Vagina (tissue), 2 donors: ENCODE measurements around the gene SLC12A2.

Experiments
- POLR2A ChIP-seq, 2 donors: fragments of 450-650 bp; IDR thresholded peaks; one replicate each; pipeline ENCODE4 v1.6.1; 2017; ENCODE audit warnings: antibody characterized with exemption in 2 of 2, mild to moderate bottlenecking in 2 of 2, moderate library complexity in 2 of 2
- TF ChIP-seq, protein P1 (sequence below), 3 experiments: fragments of 450-650 bp in 2 of 3; fragments of 200-600 bp in 1 of 3; sonication (generic) in 1 of 3; IDR thresholded peaks; one replicate each; pipeline ENCODE4 v1.5.1; 2017 to 2019; ENCODE audit warnings: antibody characterized with exemption in 3 of 3, mild to moderate bottlenecking in 2 of 3, moderate library complexity in 2 of 3

DNA sequence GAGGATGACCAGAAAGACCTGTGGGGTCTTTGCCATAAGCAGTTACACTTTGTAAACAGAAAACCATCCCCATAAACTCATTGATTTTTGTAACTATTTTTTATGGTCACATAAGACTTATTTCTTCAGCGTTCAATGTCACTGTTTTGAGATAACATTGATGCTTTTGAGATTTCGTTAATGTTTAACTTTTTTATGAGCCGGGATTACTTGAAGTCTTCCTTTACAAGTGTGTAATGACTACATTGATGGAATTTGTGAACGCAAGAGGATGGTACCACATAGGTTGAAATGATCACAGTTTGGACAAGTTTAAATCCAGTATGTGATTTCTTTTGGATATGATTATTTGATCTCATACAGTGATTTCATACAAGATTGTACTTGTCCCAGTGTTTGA lies 1.8 kb downstream of the SLC12A2 start:
- TF ChIP-seq, protein P1, sequence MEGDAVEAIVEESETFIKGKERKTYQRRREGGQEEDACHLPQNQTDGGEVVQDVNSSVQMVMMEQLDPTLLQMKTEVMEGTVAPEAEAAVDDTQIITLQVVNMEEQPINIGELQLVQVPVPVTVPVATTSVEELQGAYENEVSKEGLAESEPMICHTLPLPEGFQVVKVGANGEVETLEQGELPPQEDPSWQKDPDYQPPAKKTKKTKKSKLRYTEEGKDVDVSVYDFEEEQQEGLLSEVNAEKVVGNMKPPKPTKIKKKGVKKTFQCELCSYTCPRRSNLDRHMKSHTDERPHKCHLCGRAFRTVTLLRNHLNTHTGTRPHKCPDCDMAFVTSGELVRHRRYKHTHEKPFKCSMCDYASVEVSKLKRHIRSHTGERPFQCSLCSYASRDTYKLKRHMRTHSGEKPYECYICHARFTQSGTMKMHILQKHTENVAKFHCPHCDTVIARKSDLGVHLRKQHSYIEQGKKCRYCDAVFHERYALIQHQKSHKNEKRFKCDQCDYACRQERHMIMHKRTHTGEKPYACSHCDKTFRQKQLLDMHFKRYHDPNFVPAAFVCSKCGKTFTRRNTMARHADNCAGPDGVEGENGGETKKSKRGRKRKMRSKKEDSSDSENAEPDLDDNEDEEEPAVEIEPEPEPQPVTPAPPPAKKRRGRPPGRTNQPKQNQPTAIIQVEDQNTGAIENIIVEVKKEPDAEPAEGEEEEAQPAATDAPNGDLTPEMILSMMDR (IDR thresholded peaks at IDR 0.05), result no peak
- no peak for TF ChIP-seq POLR2A (IDR thresholded peaks at IDR 0.05)
